A549 (cell line): ENCODE results near the gene MMRN1. TPM values are rescaled to one million over a fixed set of nuclear protein-coding genes. Genes with fewer than 3 reads are reported as not detected.

Source experiments
- ATAC-seq, 2 experiments: fragments of 200-7000 bp in 1 of 2; fragments of >200 bp in 1 of 2; cut with Nextera tagmentation in 1 of 2; cut with Tn5 transposase in 1 of 2; 3 replicates each; pipeline versions ENCODE4 v1.8.0 to v1.9.1; 2018 to 2020; ENCODE audit warnings: mild to moderate bottlenecking in 1 of 2, moderate library complexity in 1 of 2
- CTCF ChIA-PET: fragments of 300-600 bp; sonication (Branson Sonifier 250); formaldehyde crosslinking; extraction: SDS; loops from one replicate; lab custom pipeline; 2021; ENCODE audit warnings: antibody characterized with exemption, inconsistent platforms; lab: Yijun Ruan, JAX
- POLR2A ChIA-PET: fragments of 350-600 bp; formaldehyde crosslinking; extraction: SDS; loops from one replicate; lab custom pipeline; 2021; ENCODE audit warnings: antibody characterized with exemption, inconsistent platforms; lab: Yijun Ruan, JAX
- DNase-seq, 2 experiments: peaks; one replicate each; pipeline versions ENCODE4 v3.0.0 to v3.0.0-alpha.2; 2011 to 2016; ENCODE audit warnings: low read depth in 1 of 2, low spot score in 1 of 2
- FAIRE-seq: peaks from 2 replicates; lab custom pipeline; 2011; peaks lifted over from hg19 to GRCh38; lab: Jason Lieb, UNC
- H3K27ac ChIP-seq, 2 experiments: fragments of >200 bp; sonication (Bioruptor Twin); formaldehyde crosslinking; 3 replicates each; pipeline ENCODE4 v1.5.1; 2016 to 2017
- H3K4me1 ChIP-seq: fragments of >200 bp; sonication (Bioruptor Twin); formaldehyde crosslinking; 3 replicates; pipeline ENCODE4 v1.6.1; 2016
- H3K4me2 ChIP-seq: fragments of >200 bp; sonication (Bioruptor Twin); formaldehyde crosslinking; 3 replicates; pipeline ENCODE4 v1.6.1; 2016
- H3K4me3 ChIP-seq: fragments of >200 bp; sonication (Bioruptor Twin); formaldehyde crosslinking; 3 replicates; pipeline ENCODE4 v1.5.1; 2016
- H3K9me3 ChIP-seq: fragments of >200 bp; sonication (Bioruptor Twin); formaldehyde crosslinking; 3 replicates; pipeline ENCODE4 v1.6.1; 2016
- BHLHE40 ChIP-seq: IDR thresholded peaks from 2 replicates; pipeline ENCODE4 v1.6.1; 2012; ENCODE audit warnings: low read depth, low read length, inconsistent platforms
- CBX8 ChIP-seq: fragments of 200-600 bp; sonication (generic); IDR thresholded peaks from 2 replicates; pipeline ENCODE4 v1.6.1; 2016
- CHD4 ChIP-seq: fragments of 200-600 bp; sonication (generic); IDR thresholded peaks from 2 replicates; pipeline ENCODE4 v1.6.1; 2016; ENCODE audit warnings: antibody characterized with exemption, mild to moderate bottlenecking, borderline replicate concordance
- CTCF ChIP-seq: fragments of >200 bp; sonication (Bioruptor Twin); formaldehyde crosslinking; IDR thresholded peaks from 3 replicates; pipeline ENCODE4 v1.5.1; 2016
- EHF ChIP-seq: fragments of 250-450 bp; sonication (Bioruptor Pico); IDR thresholded peaks from 2 replicates; pipeline ENCODE4 v1.5.0; 2020; ENCODE audit warnings: mild to moderate bottlenecking
- EHMT2 ChIP-seq: fragments of 200-600 bp; sonication (generic); IDR thresholded peaks from 2 replicates; pipeline ENCODE4 v1.6.1; 2016; ENCODE audit warnings: antibody characterized with exemption, low read depth, mild to moderate bottlenecking, moderate library complexity
- FOSB ChIP-seq: fragments of 250-450 bp; sonication (Bioruptor Pico); IDR thresholded peaks from 2 replicates; pipeline ENCODE4 v1.5.0; 2020; ENCODE audit warnings: mild to moderate bottlenecking, moderate library complexity
- GATA3 ChIP-seq: IDR thresholded peaks from 2 replicates; pipeline ENCODE4 v1.6.1; 2012; ENCODE audit warnings: borderline replicate concordance
- HEYL ChIP-seq: fragments of 250-450 bp; sonication (Bioruptor Pico); IDR thresholded peaks from 2 replicates; pipeline ENCODE4 v1.8.0; 2021; ENCODE audit warnings: mild to moderate bottlenecking, moderate library complexity
- HOXB5 ChIP-seq: fragments of 250-450 bp; sonication (Bioruptor Pico); IDR thresholded peaks from 2 replicates; pipeline ENCODE4 v1.5.0; 2020; ENCODE audit warnings: mild to moderate bottlenecking, moderate library complexity
- JUNB ChIP-seq: fragments of >200 bp; sonication (Bioruptor Twin); formaldehyde crosslinking; IDR thresholded peaks from 2 replicates; pipeline ENCODE4 v1.6.1; 2016
- MAFK ChIP-seq: fragments of 450-650 bp; IDR thresholded peaks from 2 replicates; pipeline ENCODE4 v1.6.1; 2014; ENCODE audit not compliant: partially characterized antibody
- MAZ ChIP-seq: fragments of 150-350 bp; IDR thresholded peaks from 2 replicates; pipeline ENCODE4 v1.6.1; 2014; ENCODE audit warnings: antibody characterized with exemption, low read depth, low read length, borderline replicate concordance
- RAD21 ChIP-seq, 2 experiments: fragments of >200 bp in 1 of 2; sonication (Bioruptor Twin) in 1 of 2; formaldehyde crosslinking in 1 of 2; IDR thresholded peaks in 1 of 2; conservative IDR thresholded peaks in 1 of 2; 2 replicates in 1 of 2; 3 replicates in 1 of 2; pipeline ENCODE4 v1.6.1; 2012 to 2018; ENCODE audit warnings: inconsistent platforms in 1 of 2
- RARB ChIP-seq: fragments of 250-450 bp; sonication (Bioruptor Pico); IDR thresholded peaks from 2 replicates; pipeline ENCODE4 v1.8.0; 2021; ENCODE audit warnings: mild to moderate bottlenecking, moderate library complexity
- RFX5 ChIP-seq: fragments of 450-650 bp; IDR thresholded peaks from 2 replicates; pipeline ENCODE4 v1.7.1; 2014; ENCODE audit warnings: antibody characterized with exemption, mild to moderate bottlenecking, moderate library complexity
- SMC3 ChIP-seq: fragments of >200 bp; sonication (Bioruptor Twin); formaldehyde crosslinking; IDR thresholded peaks from 3 replicates; pipeline ENCODE4 v1.6.1; 2018; ENCODE audit warnings: inconsistent platforms
- TFCP2L1 ChIP-seq: fragments of 250-450 bp; sonication (Bioruptor Pico); IDR thresholded peaks from 2 replicates; pipeline ENCODE4 v1.5.0; 2021; ENCODE audit warnings: mild to moderate bottlenecking
- ZSCAN20 ChIP-seq: fragments of 250-450 bp; sonication (Bioruptor Pico); IDR thresholded peaks from 2 replicates; pipeline ENCODE4 v1.8.0; 2022; ENCODE audit warnings: mild to moderate bottlenecking, moderate library complexity
- WGBS: methylation state at CpG from one replicate; pipeline ENCODE4 v1.1.6; 2017; ENCODE audit errors: missing lambda C conversion rate; 5-methylcytosine and 5-hydroxymethylcytosine counted together
- polyA plus RNA-seq, 4 experiments: library from polyadenylated mRNA; depleted of rRNA in 3 of 4; stranded (reverse); fragments of >200 nt; fragmentation: RNase III in 1 of 4; extraction: RNeasy Plus Mini Kit Qiagen cat#74134 plus additional on column Dnase treatment in 1 of 4; gene quantifications; 2 replicates in 3 of 4; 3 replicates in 1 of 4; pipeline ENCODE4 v1.2.3, GENCODE V29; 2011 to 2017
- TF ChIP-seq, protein P1 (sequence below): fragments of 450-650 bp; IDR thresholded peaks from 2 replicates; pipeline ENCODE4 v1.6.1; 2014; ENCODE audit warnings: antibody characterized with exemption
- TF ChIP-seq, protein P2 (sequence below): fragments of >200 bp; sonication (Bioruptor Twin); formaldehyde crosslinking; IDR thresholded peaks from 3 replicates; pipeline ENCODE4 v1.6.1; 2016
- TF ChIP-seq, protein P3 (sequence below): fragments of 250-450 bp; sonication (Bioruptor Pico); IDR thresholded peaks from 2 replicates; pipeline ENCODE4 v1.5.0; 2020; ENCODE audit warnings: low read depth, mild to moderate bottlenecking, moderate library complexity
- TF ChIP-seq, protein P4 (sequence below): IDR thresholded peaks from 2 replicates; pipeline ENCODE4 v1.6.1; 2012; ENCODE audit warnings: low read depth, borderline replicate concordance

Gene MMRN1
- polyA plus RNA-seq, 2 of the 4 experiments (the other 2 are of a cell fraction), result not detected

GRCh38 chr4:89913623-89914022, 19.0 kb downstream of the MMRN1 start:
- TF ChIP-seq MAFK, result peak; percentile 21
- TF ChIP-seq, protein P1, sequence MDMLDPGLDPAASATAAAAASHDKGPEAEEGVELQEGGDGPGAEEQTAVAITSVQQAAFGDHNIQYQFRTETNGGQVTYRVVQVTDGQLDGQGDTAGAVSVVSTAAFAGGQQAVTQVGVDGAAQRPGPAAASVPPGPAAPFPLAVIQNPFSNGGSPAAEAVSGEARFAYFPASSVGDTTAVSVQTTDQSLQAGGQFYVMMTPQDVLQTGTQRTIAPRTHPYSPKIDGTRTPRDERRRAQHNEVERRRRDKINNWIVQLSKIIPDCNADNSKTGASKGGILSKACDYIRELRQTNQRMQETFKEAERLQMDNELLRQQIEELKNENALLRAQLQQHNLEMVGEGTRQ, result no peak
- 45% methylated on average over 1 of the region's 1 CpG for WGBS

DNA sequence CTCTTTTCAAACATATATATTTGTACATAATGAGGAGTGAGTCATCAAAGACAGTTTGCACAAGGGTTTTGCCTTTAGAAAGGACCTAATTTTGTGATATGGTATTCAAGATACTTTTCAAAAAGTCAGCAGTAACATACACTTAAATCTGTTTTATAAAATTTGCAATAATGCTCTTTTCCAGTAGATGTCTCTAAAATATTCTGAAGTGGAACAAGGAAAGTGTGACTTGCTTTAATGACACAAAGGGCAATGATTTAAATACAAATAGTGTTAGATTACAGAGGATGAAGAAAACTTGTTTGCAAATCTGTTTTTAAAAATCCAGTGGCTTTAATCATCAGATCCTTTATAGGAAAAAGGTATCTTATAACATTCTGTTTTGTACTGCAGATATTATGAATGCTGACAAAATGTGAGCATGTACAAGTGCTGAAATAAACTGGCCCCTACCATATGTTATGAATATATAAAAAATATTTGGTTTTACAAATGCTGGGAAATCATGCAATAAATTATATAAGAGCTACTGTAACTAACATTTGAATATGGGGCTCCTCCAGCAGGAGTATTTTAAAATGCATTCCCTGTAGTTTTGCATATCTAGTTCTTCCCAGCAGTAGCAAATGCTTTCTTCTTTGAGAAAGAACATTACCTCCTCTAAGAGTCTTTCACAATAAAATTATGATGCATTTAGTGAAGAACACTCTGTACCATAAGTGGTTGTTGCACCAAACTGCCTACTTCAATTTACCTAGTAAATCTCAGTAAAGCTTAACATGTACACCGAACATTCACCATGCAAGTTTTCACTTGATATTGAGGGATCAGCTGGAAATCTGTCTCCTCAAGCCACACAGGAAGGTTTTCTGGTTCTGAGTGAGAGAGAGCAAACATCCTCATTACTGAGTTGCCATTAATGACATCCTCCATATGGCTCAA, 20.2 kb downstream of the MMRN1 start:
- H3K4me1 ChIP-seq, result no peaks in the 10 kb centered on the region
- TF ChIP-seq RAD21 (conservative IDR thresholded peaks at IDR 0.05 in 1 of 2, IDR thresholded peaks at IDR 0.05 in 1 of 2), result 0 out of 5 replicates have a peak, but pooled peaks of 1 of the 2 experiments have one; percentile 12
- no peak for TF ChIP-seq CBX8
- TF ChIP-seq CTCF, result peak; percentile 19; the same call in 1 of the 3 replicates
- no peaks in the 10 kb centered on the region for H3K9me3 ChIP-seq
- ATAC-seq (no peak), DNase-seq (no peak), FAIRE-seq (no peak)
- no peak overlapping the region for H3K4me2 ChIP-seq
- no peak overlapping the region for H3K27ac ChIP-seq
- whole genome bisulfite sequencing, result 0% methylated on average over 1 of the region's 1 CpG
- ChIA-PET CTCF (no interaction called here), POLR2A (no interaction called here)
- no peak overlapping the region for H3K4me3 ChIP-seq

More at GRCh38 chr4:89913623-89914022, 19.0 kb downstream of the MMRN1 start:
- ATAC-seq (no peak), FAIRE-seq (no peak), DNase-seq (no peak)
- Histone ChIP-seq H3K4me3 (no peak overlapping the region), H3K4me2 (no peak overlapping the region), H3K4me1 (no peaks in the 10 kb centered on the region), H3K27ac (no peak overlapping the region), H3K9me3 (no peaks in the 10 kb centered on the region)
- ChIA-PET POLR2A (no interaction called here), CTCF (no interaction called here)

DNA sequence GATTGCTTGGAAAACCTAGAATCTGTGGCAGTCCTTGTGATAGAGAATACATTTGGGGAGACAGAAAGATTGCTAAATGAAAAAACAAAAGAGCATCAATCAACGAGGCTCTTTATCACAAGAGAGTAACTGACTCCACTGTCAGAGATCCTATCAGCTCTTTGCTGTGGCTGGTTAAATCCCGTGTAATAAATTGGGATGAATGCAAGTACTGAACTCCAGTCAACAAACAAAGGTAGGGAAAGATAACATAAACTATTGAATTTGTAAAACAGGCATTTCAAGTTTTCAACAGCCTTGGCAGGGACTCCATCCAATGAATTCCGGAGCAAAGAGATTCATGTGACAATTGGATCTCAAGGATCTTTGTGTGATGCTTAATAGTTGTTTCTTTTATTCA, 21.3 kb downstream of the MMRN1 start:
- no peak for DNase-seq
- CTCF ChIA-PET, result interaction anchor here (0.7 kb wide), 1 partner anchor 430 kb away, joined by 5 read pairs; no protein-coding TSS in a partner anchor
- Histone ChIP-seq H3K9me3 (no peaks in the 10 kb centered on the region), H3K4me1 (no peaks in the 10 kb centered on the region), H3K27ac (no peak overlapping the region), H3K4me3 (no peak overlapping the region), H3K4me2 (no peak overlapping the region)
- WGBS, result 3% methylated on average over 3 of the region's 3 CpGs
- no peak for FAIRE-seq
- POLR2A ChIA-PET, result no interaction called here
- TF ChIP-seq, protein P2, sequence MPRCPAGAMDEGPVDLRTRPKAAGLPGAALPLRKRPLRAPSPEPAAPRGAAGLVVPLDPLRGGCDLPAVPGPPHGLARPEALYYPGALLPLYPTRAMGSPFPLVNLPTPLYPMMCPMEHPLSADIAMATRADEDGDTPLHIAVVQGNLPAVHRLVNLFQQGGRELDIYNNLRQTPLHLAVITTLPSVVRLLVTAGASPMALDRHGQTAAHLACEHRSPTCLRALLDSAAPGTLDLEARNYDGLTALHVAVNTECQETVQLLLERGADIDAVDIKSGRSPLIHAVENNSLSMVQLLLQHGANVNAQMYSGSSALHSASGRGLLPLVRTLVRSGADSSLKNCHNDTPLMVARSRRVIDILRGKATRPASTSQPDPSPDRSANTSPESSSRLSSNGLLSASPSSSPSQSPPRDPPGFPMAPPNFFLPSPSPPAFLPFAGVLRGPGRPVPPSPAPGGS, result no peak
- TF ChIP-seq EHF (CRISPR knock-in tag) (no peak), TFCP2L1 (CRISPR knock-in tag) (no peak), RFX5 (no peak), HOXB5 (CRISPR knock-in tag) (no peak), RARB (CRISPR knock-in tag) (no peak), CHD4 (no peak), EHMT2 (no peak), HEYL (CRISPR knock-in tag) (no peak), SMC3 (no peak), BHLHE40 (no peak), FOSB (CRISPR knock-in tag) (no peak), MAZ (no peak), JUNB (no peak), GATA3 (no peak), ZSCAN20 (CRISPR knock-in tag) (no peak)
- TF ChIP-seq, protein P1, result no peak
- TF ChIP-seq, protein P3, sequence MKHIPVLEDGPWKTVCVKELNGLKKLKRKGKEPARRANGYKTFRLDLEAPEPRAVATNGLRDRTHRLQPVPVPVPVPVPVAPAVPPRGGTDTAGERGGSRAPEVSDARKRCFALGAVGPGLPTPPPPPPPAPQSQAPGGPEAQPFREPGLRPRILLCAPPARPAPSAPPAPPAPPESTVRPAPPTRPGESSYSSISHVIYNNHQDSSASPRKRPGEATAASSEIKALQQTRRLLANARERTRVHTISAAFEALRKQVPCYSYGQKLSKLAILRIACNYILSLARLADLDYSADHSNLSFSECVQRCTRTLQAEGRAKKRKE (CRISPR knock-in tag), result no peak
- TF ChIP-seq, protein P4, sequence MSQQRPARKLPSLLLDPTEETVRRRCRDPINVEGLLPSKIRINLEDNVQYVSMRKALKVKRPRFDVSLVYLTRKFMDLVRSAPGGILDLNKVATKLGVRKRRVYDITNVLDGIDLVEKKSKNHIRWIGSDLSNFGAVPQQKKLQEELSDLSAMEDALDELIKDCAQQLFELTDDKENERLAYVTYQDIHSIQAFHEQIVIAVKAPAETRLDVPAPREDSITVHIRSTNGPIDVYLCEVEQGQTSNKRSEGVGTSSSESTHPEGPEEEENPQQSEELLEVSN, result no peak
- ATAC-seq, result no peak
